Stomach (tissue), 9 donors: ENCODE data around the gene AUTS2. TPM values are rescaled to one million over a fixed set of nuclear protein-coding genes. Genes with fewer than 3 reads are reported as not detected.

Source experiments
- DNase-seq, 2 donors: peaks; one replicate each; pipeline versions ENCODE4 v3.0.0 to v3.0.0-alpha.2; 2013 to 2019
- H3K27ac ChIP-seq, 5 donors: fragments of 200-600 bp in 4 of 5; sonication (generic) in 4 of 5; one replicate each; pipeline ENCODE4 v1.5.1; 2013 to 2019; ENCODE audit warnings: mild to moderate bottlenecking in 1 of 5, moderate library complexity in 1 of 5
- H3K27me3 ChIP-seq, 3 donors: fragments of 200-600 bp; sonication (generic); one replicate each; pipeline ENCODE4 v1.5.1; 2017 to 2019; ENCODE audit warnings: mixed run types in 1 of 3
- H3K36me3 ChIP-seq, 4 donors: fragments of 200-600 bp; sonication (generic); 1 replicate in 3 of 4; 2 replicates in 1 of 4; pipeline ENCODE4 v1.5.1; 2016 to 2019
- H3K4me1 ChIP-seq, 4 donors: fragments of 200-600 bp; sonication (generic); one replicate each; pipeline ENCODE4 v1.5.1; 2016 to 2019
- H3K4me3 ChIP-seq, 4 donors: fragments of 200-600 bp; sonication (generic) in 3 of 4; one replicate each; pipeline ENCODE4 v1.5.1; 2016 to 2019; ENCODE audit warnings: mild to moderate bottlenecking in 1 of 4
- H3K9me3 ChIP-seq, 4 donors: fragments of 200-600 bp; sonication (generic); one replicate each; pipeline ENCODE4 v1.5.1; 2016 to 2019
- EP300 ChIP-seq: sonication (generic); formaldehyde crosslinking; IDR thresholded peaks from one replicate; pipeline ENCODE4 v1.6.1; 2017; ENCODE audit warnings: antibody characterized with exemption
- POLR2A ChIP-seq, 4 donors: fragments of 450-650 bp; IDR thresholded peaks; one replicate each; pipeline ENCODE4 v1.6.1; 2016; ENCODE audit warnings: antibody characterized with exemption in 4 of 4, control low read depth in 2 of 4, mild to moderate bottlenecking in 1 of 4, moderate library complexity in 1 of 4
- POLR2AphosphoS5 ChIP-seq, 3 donors: sonication (generic); formaldehyde crosslinking; IDR thresholded peaks; one replicate each; pipeline ENCODE4 v1.6.1; 2016; ENCODE audit warnings: antibody characterized with exemption in 3 of 3
- WGBS, 5 donors: extraction: QIAGEN DNeasy Blood & Tissue Kit in 3 of 5; methylation state at CpG; one replicate each; pipeline versions ENCODE4 v1.1.5 to v1.1.7; 2013 to 2018; 5-methylcytosine and 5-hydroxymethylcytosine counted together
- intact Hi-C: fragments of 100-400 bp; cut with DNase I; formaldehyde crosslinking; loops from one replicate; pipeline ENCODE4 v1.15.1; 2023; ENCODE audit warnings: low total_unique reads
- polyA plus RNA-seq, 3 donors: library from polyadenylated mRNA; stranded (reverse); fragments of 200-250 nt; gene quantifications; one replicate each; pipeline ENCODE4 v1.2.3, GENCODE V29; 2013
- total RNA-seq, 5 donors: library from RNA; depleted of rRNA; stranded (reverse); fragments of >200 nt; gene quantifications; one replicate each; pipeline versions ENCODE4 v1.1.0 to v1.2.3, GENCODE V29; 2014 to 2016
- TF ChIP-seq, protein P1 (sequence below), 7 experiments: fragments of 450-650 bp in 4 of 7; fragments of 200-600 bp in 3 of 7; sonication (generic) in 3 of 7; IDR thresholded peaks; one replicate each; pipeline ENCODE4 v1.5.1; 2016 to 2019; ENCODE audit warnings: antibody characterized with exemption in 7 of 7, control low read depth in 2 of 7, mild to moderate bottlenecking in 1 of 7
- donor health status: healthy with polysubstance abuse.
- donor health status: Bipolar disorder and iron deficiency.
- donor health status: healthy.

Gene AUTS2
- total and polyA plus RNA-seq, 8 donors = 3.8 to 90.3 (median 38.1) TPM

DNA sequence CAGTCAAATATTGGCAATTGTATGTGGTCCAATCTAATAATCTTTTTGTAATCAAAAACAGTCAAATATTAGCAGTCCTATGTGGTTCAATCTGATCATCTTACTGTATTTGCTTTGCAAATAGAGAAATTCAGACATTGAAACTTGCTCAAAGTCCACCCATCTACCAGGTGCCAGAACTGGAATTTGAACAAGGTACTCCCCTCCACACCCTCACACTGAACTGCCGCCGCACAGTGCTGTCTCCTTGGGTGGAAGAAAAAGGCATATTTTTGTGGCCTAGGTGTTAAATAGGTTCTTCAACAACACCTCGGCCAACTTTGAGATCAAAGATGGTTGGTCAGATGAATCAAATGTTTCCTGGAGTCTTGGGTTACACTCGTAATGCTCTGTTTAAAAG lies 989.5 kb downstream of the AUTS2 start:
- H3K4me1 ChIP-seq = peaks cover 22 to 43% (median 30%) of the 10 kb centered on the region in 4 donors

DNA sequence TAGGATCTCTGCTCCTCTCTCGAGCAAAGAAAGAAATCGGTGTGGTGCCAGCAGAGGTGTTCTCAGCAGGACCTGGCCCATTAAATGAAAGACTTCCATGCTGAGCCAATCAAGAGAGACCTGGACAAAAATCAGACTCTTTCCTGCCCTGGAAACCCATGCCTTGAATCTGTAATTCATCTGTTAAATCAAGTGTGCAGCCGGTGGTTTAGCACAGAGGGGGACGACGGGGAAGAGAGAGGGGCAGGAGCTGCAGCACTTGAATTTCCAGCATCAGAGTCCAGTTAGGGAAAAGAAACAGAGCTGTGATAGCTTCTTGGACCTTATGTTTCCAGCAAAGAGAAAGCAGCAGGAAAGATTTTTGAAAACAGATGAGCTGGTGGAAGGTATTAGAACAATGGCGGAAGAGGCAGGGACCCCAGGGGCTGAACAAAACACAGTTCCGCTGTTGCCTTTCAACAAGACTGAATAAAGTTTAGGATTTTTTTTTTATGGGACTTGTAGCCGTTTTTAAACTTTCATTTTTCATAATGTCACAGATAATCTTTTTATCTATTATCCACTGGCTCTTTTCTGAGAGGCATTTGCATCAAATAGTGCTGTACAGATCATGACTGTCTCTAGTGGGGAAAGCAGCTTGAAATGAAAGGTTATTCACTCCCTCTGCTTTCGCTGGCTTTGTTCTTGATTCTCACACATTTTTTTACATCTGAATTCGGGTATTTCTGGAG lies 990.1 kb downstream of the AUTS2 start:
- intact Hi-C loops = no loop called here
- Histone ChIP-seq H3K4me3 (no peak overlapping the region), H3K36me3 (no peaks in the 10 kb centered on the region), H3K4me1 (peaks cover 18 to 37% (median 25%) of the 10 kb centered on the region in 4 donors), H3K27ac (no peak overlapping the region), H3K27me3 (no peaks in the 10 kb centered on the region), H3K9me3 (no peaks in the 10 kb centered on the region)
- TF ChIP-seq EP300 (no peak), POLR2A (IDR thresholded peaks at IDR 0.05) (no peak), POLR2AphosphoS5 (IDR thresholded peaks at IDR 0.05) (no peak)
- TF ChIP-seq, protein P1, sequence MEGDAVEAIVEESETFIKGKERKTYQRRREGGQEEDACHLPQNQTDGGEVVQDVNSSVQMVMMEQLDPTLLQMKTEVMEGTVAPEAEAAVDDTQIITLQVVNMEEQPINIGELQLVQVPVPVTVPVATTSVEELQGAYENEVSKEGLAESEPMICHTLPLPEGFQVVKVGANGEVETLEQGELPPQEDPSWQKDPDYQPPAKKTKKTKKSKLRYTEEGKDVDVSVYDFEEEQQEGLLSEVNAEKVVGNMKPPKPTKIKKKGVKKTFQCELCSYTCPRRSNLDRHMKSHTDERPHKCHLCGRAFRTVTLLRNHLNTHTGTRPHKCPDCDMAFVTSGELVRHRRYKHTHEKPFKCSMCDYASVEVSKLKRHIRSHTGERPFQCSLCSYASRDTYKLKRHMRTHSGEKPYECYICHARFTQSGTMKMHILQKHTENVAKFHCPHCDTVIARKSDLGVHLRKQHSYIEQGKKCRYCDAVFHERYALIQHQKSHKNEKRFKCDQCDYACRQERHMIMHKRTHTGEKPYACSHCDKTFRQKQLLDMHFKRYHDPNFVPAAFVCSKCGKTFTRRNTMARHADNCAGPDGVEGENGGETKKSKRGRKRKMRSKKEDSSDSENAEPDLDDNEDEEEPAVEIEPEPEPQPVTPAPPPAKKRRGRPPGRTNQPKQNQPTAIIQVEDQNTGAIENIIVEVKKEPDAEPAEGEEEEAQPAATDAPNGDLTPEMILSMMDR (IDR thresholded peaks at IDR 0.05) = no peak
- WGBS, 5 donors = 70 to 82% (median 74%) methylated on average over 10 of the region's 10 CpGs
- DNase-seq = no peak

More for the DNA sequence above, 989.5 kb downstream of the AUTS2 start:
- no peak for DNase-seq
- 27 to 65% (median 30%) methylated on average over 4 of the region's 4 CpGs for WGBS, 5 donors
- intact Hi-C loops = no loop called here
- Histone ChIP-seq H3K36me3 (no peaks in the 10 kb centered on the region), H3K27me3 (no peaks in the 10 kb centered on the region), H3K9me3 (no peaks in the 10 kb centered on the region), H3K4me3 (no peak overlapping the region), H3K27ac (no peak overlapping the region)
- TF ChIP-seq, protein P1 (IDR thresholded peaks at IDR 0.05) = no peak
- TF ChIP-seq POLR2AphosphoS5 (IDR thresholded peaks at IDR 0.05) (no peak), EP300 (no peak), POLR2A (IDR thresholded peaks at IDR 0.05) (no peak)

DNA sequence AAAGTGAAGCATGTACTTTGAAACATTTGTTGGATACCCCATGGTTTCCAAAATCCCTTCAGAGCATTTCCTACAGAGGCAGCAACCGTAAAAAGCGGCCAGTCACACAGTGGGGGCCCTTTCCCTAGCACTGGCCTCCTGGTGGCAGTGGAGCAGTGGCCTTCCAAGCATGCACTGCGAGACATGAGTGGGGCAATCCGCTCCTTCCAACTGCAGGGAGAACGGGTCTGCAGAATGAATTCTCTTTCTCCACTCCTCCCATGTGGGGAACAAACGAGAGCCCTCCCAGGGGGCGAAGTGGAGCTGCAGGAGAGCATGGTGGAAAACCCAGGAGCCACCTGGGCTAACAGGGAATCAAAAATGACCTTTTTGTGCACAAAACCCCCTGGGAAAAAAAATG lies 990.7 kb downstream of the AUTS2 start:
- H3K4me3 ChIP-seq = no peak overlapping the region
- H3K27ac ChIP-seq = no peak overlapping the region
- WGBS, 5 donors = 91 to 98% (median 92%) methylated on average over 7 of the region's 7 CpGs
- H3K36me3 ChIP-seq = no peaks in the 10 kb centered on the region
- no peak for TF ChIP-seq POLR2AphosphoS5 (IDR thresholded peaks at IDR 0.05)
- no peak for TF ChIP-seq EP300
- no peak for TF ChIP-seq POLR2A (IDR thresholded peaks at IDR 0.05)
- TF ChIP-seq, protein P1 (IDR thresholded peaks at IDR 0.05) = no peak
- H3K9me3 ChIP-seq = no peaks in the 10 kb centered on the region
- H3K4me1 ChIP-seq = peaks cover 14 to 30% (median 20%) of the 10 kb centered on the region in 4 donors
- H3K27me3 ChIP-seq = no peaks in the 10 kb centered on the region
- no peak for DNase-seq
- intact Hi-C loops = no loop called here

DNA sequence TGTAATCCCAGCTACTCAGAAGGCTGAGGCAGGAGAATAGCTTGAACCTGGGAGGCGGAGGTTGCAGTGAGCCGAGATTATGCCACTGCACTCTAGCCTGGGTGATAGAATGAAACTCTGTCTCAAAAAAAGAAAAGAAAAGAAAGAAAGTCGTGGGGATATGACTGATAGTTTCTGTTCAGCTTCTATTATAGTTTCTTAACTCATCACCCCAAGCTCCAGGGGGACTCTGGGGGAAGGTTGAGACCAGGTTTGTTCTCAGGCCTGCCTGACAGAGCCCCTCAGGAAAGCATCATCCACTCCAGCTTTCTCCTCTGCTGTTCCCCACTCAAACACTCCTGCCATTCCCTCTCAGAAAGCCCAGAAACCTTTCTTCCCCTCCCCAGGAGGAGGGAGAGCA lies 991.3 kb downstream of the AUTS2 start:
- intact Hi-C loops = no loop called here
- Histone ChIP-seq H3K27ac (no peak overlapping the region), H3K36me3 (no peaks in the 10 kb centered on the region), H3K4me3 (no peak overlapping the region), H3K9me3 (no peaks in the 10 kb centered on the region), H3K4me1 (peaks cover 9 to 25% (median 15%) of the 10 kb centered on the region in 4 donors), H3K27me3 (peaks cover 0 to 3% (median 0%) of the 10 kb centered on the region in 3 donors)
- DNase-seq = no peak
- WGBS, 5 donors = 81 to 95% (median 90%) methylated on average over 3 of the region's 3 CpGs
- TF ChIP-seq EP300 (no peak), POLR2AphosphoS5 (IDR thresholded peaks at IDR 0.05) (no peak), POLR2A (IDR thresholded peaks at IDR 0.05) (no peak)
- TF ChIP-seq, protein P1 (IDR thresholded peaks at IDR 0.05) = no peak
